Gastrocnemius medialis (tissue), 4 donors: ENCODE results near the gene GRM8. TPM values are rescaled to one million over a fixed set of nuclear protein-coding genes. Genes with fewer than 3 reads are reported as not detected.

Source experiments
- ATAC-seq, 2 donors: fragments of 150-250 bp; one replicate each; pipeline ENCODE4 v1.9.1; 2016
- DNase-seq, 2 donors: peaks; one replicate each; pipeline ENCODE4 v3.0.0-alpha.2; 2019
- H3K27ac ChIP-seq, 4 donors: fragments of 200-600 bp; sonication (generic); 1 replicate in 1 of 4; 2 replicates in 3 of 4; pipeline ENCODE4 v1.5.1; 2016 to 2018; ENCODE audit warnings: mild to moderate bottlenecking in 2 of 4, moderate library complexity in 1 of 4
- H3K27me3 ChIP-seq, 3 donors: fragments of 200-600 bp; sonication (generic) in 2 of 3; 1 replicate in 1 of 3; 2 replicates in 2 of 3; pipeline versions ENCODE4 v1.5.1 to v1.6.0; 2016 to 2019; ENCODE audit warnings: mild to moderate bottlenecking in 1 of 3, moderate library complexity in 1 of 3
- H3K36me3 ChIP-seq, 2 donors: fragments of 200-600 bp; sonication (generic) in 1 of 2; one replicate each; pipeline ENCODE4 v1.5.1; 2017 to 2018
- H3K4me1 ChIP-seq, 2 donors: fragments of 200-600 bp; sonication (generic) in 1 of 2; one replicate each; pipeline ENCODE4 v1.5.1; 2016 to 2017; ENCODE audit warnings: mild to moderate bottlenecking in 2 of 2
- H3K4me3 ChIP-seq, 4 donors: fragments of 200-600 bp; sonication (generic) in 3 of 4; 1 replicate in 1 of 4; 2 replicates in 3 of 4; pipeline ENCODE4 v1.5.1; 2016 to 2019; ENCODE audit warnings: mild to moderate bottlenecking in 2 of 4
- H3K9me3 ChIP-seq, 3 donors: fragments of 200-600 bp; sonication (generic) in 2 of 3; 1 replicate in 1 of 3; 2 replicates in 2 of 3; pipeline ENCODE4 v1.5.1; 2016 to 2019
- POLR2A ChIP-seq, 2 donors: fragments of 450-650 bp; IDR thresholded peaks; one replicate each; pipeline ENCODE4 v1.6.1; 2017; ENCODE audit warnings: antibody characterized with exemption in 2 of 2, mild to moderate bottlenecking in 2 of 2, moderate library complexity in 2 of 2
- in situ Hi-C, 4 donors: fragments of 200-750 bp; cut with MboI; loops; one replicate each; pipeline versions ENCODE4 v1.15.0 to v1.8.0; 2017; ENCODE audit warnings: low sequenced_read_pairs in 4 of 4
- intact Hi-C: fragments of 100-400 bp; cut with DNase I; formaldehyde crosslinking; loops from one replicate; pipeline ENCODE4 v1.15.1; 2023; ENCODE audit warnings: low total_unique reads
- total RNA-seq, 4 donors: library from RNA; depleted of rRNA; stranded (reverse); fragments of >200 nt; gene quantifications; one replicate each; pipeline versions ENCODE4 v1.1.0 to v1.2.3, GENCODE V29; 2016
- TF ChIP-seq, protein P1 (sequence below), 5 experiments: fragments of 450-650 bp in 3 of 5; fragments of 200-600 bp in 2 of 5; sonication (generic) in 2 of 5; IDR thresholded peaks in 4 of 5; conservative IDR thresholded peaks in 1 of 5; 1 replicate in 4 of 5; 2 replicates in 1 of 5; pipeline ENCODE4 v1.5.1; 2016 to 2019; ENCODE audit warnings: antibody characterized with exemption in 5 of 5, mild to moderate bottlenecking in 3 of 5, moderate library complexity in 3 of 5

Gene GRM8
- total RNA-seq, 4 donors from 2014 or later = not detected

GRCh38 chr7:126700807-126701604 is 551.7 kb downstream of the GRM8 start:
- no peak overlapping the region for H3K27ac ChIP-seq
- intact Hi-C loops = no loop called here
- ATAC-seq (no peak), DNase-seq (no peak)
- H3K4me1 ChIP-seq = no peaks in the 10 kb centered on the region
- no peaks in the 10 kb centered on the region for H3K27me3 ChIP-seq
- no peaks in the 10 kb centered on the region for H3K36me3 ChIP-seq
- no peak for TF ChIP-seq POLR2A (IDR thresholded peaks at IDR 0.05)
- TF ChIP-seq, protein P1, sequence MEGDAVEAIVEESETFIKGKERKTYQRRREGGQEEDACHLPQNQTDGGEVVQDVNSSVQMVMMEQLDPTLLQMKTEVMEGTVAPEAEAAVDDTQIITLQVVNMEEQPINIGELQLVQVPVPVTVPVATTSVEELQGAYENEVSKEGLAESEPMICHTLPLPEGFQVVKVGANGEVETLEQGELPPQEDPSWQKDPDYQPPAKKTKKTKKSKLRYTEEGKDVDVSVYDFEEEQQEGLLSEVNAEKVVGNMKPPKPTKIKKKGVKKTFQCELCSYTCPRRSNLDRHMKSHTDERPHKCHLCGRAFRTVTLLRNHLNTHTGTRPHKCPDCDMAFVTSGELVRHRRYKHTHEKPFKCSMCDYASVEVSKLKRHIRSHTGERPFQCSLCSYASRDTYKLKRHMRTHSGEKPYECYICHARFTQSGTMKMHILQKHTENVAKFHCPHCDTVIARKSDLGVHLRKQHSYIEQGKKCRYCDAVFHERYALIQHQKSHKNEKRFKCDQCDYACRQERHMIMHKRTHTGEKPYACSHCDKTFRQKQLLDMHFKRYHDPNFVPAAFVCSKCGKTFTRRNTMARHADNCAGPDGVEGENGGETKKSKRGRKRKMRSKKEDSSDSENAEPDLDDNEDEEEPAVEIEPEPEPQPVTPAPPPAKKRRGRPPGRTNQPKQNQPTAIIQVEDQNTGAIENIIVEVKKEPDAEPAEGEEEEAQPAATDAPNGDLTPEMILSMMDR (IDR thresholded peaks at IDR 0.05 in 4 of 5, conservative IDR thresholded peaks at IDR 0.05 in 1 of 5) = no peak
- in situ Hi-C loops = no loop called here
- H3K4me3 ChIP-seq = no peak overlapping the region
- no peaks in the 10 kb centered on the region for H3K9me3 ChIP-seq

DNA sequence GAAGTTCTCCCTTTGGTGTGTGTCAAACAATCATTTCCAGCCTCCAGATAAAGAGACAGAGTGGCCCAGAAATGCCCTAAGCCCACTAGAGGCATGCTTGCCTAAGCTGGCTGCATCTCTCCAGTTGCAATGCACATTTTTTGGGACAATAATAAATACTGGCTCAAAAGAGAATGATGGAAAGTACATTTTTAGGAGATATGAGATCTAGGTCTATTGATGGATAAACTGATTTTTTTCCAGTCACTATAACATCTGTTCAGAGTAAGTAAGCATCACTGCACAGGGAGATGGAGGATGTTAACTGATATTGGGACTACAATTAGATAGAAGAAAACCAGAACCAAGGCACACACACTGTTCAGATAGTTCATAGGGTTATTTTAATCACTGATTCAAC is 553.0 kb downstream of the GRM8 start:
- Histone ChIP-seq H3K27ac (no peak overlapping the region), H3K27me3 (no peaks in the 10 kb centered on the region), H3K36me3 (no peaks in the 10 kb centered on the region), H3K4me1 (no peaks in the 10 kb centered on the region), H3K4me3 (no peak overlapping the region), H3K9me3 (no peaks in the 10 kb centered on the region)
- ATAC-seq (no peak), DNase-seq (no peak)
- no peak for TF ChIP-seq POLR2A (IDR thresholded peaks at IDR 0.05)
- TF ChIP-seq, protein P1 (IDR thresholded peaks at IDR 0.05 in 4 of 5, conservative IDR thresholded peaks at IDR 0.05 in 1 of 5) = no peak
- in situ Hi-C loops = no loop called here
- intact Hi-C loops = no loop called here

DNA sequence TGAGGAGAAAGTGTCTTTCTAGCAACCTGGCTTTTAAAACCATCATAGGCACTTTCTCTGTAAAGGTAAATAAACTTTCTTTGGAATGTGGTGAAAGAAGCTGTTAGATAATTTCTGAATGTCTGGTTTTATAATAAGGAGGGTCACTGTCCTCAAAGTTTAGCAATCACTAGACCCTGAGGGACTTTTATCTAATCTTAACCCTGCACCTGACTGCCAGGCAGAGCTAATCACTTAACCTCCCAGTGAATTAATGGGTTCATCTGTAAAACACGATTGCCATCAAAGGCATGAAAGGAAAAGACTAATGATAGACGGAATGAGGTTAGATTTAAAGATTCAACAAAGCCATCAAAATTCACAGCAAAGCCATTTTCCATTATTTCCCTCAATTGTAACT is 553.8 kb downstream of the GRM8 start:
- in situ Hi-C loops (no loop called here), intact Hi-C loops (no loop called here)
- H3K27me3 ChIP-seq = no peaks in the 10 kb centered on the region
- H3K4me1 ChIP-seq = no peaks in the 10 kb centered on the region
- TF ChIP-seq POLR2A (IDR thresholded peaks at IDR 0.05) = no peak
- TF ChIP-seq, protein P1 (IDR thresholded peaks at IDR 0.05 in 4 of 5, conservative IDR thresholded peaks at IDR 0.05 in 1 of 5) = no peak
- ATAC-seq (no peak), DNase-seq (no peak)
- H3K27ac ChIP-seq = no peak overlapping the region
- H3K36me3 ChIP-seq = no peaks in the 10 kb centered on the region
- H3K9me3 ChIP-seq = no peaks in the 10 kb centered on the region
- H3K4me3 ChIP-seq = no peak overlapping the region

DNA sequence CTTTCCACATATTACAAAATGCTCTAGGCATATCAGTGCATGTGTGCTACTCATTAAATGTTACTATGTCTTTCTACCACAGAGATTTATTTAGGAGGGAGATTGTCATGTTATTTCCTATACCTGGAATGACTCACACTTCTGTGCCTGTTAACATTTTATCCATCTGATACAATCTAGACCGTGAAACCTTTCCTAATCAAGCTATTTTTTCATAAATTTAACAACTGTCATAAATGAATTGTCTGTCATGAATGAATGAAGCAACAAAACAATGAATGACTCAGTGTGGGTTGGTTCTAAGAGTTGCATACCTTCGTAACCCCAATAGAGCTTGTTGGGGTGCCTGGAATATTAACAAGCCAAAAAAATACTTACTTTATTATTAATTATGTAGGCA is 554.3 kb downstream of the GRM8 start:
- DNase-seq (no peak), ATAC-seq (no peak)
- Histone ChIP-seq H3K36me3 (no peaks in the 10 kb centered on the region), H3K27ac (no peak overlapping the region), H3K27me3 (no peaks in the 10 kb centered on the region), H3K4me3 (no peak overlapping the region), H3K9me3 (no peaks in the 10 kb centered on the region), H3K4me1 (no peaks in the 10 kb centered on the region)
- TF ChIP-seq POLR2A (IDR thresholded peaks at IDR 0.05) = no peak
- TF ChIP-seq, protein P1 (IDR thresholded peaks at IDR 0.05 in 4 of 5, conservative IDR thresholded peaks at IDR 0.05 in 1 of 5) = no peak
- intact Hi-C loops (no loop called here), in situ Hi-C loops (no loop called here)
